H7 (cell line): ENCODE results near the gene ZC3H7B. TPM values are rescaled to one million over a fixed set of nuclear protein-coding genes. Genes with fewer than 3 reads are reported as not detected.

Experiments
- DNase-seq: peaks from one replicate; pipeline ENCODE4 v3.0.0; 2012
- H3K27me3 ChIP-seq: 2 replicates; pipeline ENCODE4 v1.6.0; 2011; ENCODE audit warnings: mild to moderate bottlenecking, low read length; ENCODE audit not compliant: control insufficient read depth, insufficient read depth
- H3K36me3 ChIP-seq: replicated peaks from 2 replicates; pipeline ENCODE4 v1.5.1; 2011; ENCODE audit warnings: low read length; ENCODE audit not compliant: control insufficient read depth, insufficient read depth
- H3K4me3 ChIP-seq: 2 replicates; pipeline ENCODE4 v1.5.1; 2011; ENCODE audit warnings: low read depth, mild to moderate bottlenecking, control low read depth, low read length, moderate library complexity; ENCODE audit not compliant: insufficient read depth
- total RNA-seq: library from RNA; depleted of rRNA; stranded (reverse); fragments of >200 nt; shearing (Covaris generic); gene quantifications from 2 replicates; pipeline ENCODE4 v1.2.3, GENCODE V29; 2014

The ZC3H7B gene
- total RNA-seq, 1 experiment from 2014 or later: 58.2 TPM

DNA sequence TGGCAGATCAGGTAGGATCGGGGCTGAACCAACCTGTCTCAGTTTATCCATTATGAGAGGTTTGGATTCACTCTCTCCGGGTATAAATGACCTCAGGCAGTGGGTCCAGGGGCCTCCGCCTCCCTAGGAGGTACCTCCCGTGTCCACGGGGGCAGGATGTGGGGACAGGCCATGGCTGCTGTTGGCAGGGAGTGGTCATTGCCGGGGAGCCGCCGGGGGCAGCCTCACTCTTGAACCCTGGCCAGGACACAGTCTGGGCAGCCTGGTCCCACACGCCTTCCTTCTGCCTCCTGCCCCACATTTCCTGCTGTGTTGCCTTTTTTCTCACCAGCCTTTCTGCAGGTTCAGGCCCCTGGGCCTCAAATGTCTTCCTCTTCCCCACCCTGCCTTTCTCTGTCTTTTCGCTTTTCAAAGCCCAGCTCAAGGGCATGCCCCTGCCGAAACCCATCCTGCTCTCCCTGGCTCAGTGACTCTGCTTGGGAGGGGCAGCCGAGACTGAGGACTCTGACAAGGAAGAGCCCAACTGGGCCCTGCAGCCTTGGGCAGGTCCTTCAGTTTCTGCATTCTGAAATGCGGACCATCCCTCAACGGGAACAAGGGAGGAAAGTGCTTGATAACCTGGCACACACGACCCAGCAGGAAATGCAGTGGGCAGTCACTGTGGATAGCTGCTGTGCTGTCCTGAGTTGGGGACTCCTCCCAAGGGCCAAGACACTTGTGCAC lies 31.1 kb downstream of the ZC3H7B start:
- H3K4me3 ChIP-seq: no peak overlapping the region
- peaks cover 30% of the 10 kb centered on the region for H3K36me3 ChIP-seq
- no peaks in the 10 kb centered on the region for H3K27me3 ChIP-seq
- DNase-seq: no peak

DNA sequence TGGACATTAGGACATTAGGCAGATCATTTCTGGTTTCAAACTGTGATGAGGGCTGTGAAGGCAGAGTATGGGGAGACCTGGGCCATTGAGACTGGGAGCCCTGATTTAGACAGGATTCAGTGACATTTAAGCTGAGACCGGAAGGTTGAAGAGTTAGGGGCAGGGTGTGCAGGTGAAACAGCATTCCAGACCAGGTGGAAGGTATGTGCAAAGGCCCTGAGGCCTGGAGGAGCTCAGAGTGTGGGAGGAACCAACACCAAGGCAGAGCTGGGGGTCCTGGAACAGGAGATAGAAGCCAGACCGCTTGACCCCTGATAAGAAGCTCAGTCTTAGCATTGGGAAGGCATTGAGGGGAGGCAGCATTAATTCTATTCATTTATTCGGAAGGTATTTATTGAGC lies 32.5 kb downstream of the ZC3H7B start:
- peaks cover 21% of the 10 kb centered on the region for H3K36me3 ChIP-seq
- no peak for DNase-seq

DNA sequence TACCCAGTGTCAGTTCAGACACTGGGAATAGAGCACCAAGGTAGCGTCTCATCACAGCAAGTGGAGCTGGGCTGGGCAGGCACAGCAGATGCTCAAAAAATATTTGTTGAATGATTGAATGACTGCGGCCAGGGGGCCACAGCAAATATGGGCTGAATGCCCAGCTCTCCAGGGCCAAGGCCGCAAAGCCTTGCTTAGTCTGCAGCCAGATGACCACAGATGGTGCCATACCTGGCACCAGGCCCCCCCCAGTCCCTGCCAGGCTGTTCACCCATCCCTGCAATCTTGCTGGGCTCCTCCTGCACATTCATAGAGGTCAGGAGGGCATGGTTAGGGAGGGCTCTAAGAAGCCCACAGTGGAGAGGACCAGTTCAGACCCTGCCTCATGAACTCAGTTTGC lies 32.9 kb downstream of the ZC3H7B start:
- peaks cover 21% of the 10 kb centered on the region for H3K36me3 ChIP-seq
- no peak overlapping the region for H3K4me3 ChIP-seq
- H3K27me3 ChIP-seq: no peaks in the 10 kb centered on the region
- DNase-seq: no peak

More for the DNA sequence above, 32.5 kb downstream of the ZC3H7B start:
- no peaks in the 10 kb centered on the region for H3K27me3 ChIP-seq
- H3K4me3 ChIP-seq: no peak overlapping the region

DNA sequence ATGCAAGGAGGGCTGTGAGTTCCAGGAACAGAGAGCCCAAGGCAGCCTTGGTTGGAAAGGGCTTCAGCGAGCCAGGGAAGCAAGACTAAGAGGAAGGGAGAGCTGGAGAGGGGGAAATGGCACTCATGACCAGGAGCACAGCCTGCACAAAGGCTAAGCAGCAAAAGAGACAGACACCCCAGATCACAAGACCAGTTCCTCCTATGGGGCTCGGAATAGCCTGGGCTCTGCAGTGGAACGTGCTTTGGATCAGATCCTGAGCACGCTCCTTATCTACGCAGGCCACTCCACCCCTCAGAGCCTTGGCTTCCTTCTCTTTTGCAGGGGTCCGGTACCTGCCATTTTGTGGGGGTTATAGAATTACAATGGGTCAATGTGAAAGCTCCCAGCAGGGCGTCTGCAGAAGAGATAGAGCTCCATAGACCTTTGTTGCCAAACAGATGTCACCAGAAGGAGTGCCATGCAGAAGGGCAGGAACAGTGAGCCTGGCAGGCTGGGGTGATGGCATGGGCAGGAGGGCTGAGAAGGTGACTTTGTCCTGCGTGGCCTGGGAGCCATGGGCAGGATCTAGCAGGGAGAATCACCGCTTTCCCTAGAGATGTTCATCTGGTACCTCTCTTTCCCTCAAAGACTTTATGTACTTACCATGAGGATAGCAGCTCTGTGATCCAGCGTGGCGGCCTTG lies 33.8 kb downstream of the ZC3H7B start:
- Histone ChIP-seq H3K27me3 (no peaks in the 10 kb centered on the region), H3K36me3 (peaks cover 21% of the 10 kb centered on the region), H3K4me3 (no peak overlapping the region)
- DNase-seq: no peak

DNA sequence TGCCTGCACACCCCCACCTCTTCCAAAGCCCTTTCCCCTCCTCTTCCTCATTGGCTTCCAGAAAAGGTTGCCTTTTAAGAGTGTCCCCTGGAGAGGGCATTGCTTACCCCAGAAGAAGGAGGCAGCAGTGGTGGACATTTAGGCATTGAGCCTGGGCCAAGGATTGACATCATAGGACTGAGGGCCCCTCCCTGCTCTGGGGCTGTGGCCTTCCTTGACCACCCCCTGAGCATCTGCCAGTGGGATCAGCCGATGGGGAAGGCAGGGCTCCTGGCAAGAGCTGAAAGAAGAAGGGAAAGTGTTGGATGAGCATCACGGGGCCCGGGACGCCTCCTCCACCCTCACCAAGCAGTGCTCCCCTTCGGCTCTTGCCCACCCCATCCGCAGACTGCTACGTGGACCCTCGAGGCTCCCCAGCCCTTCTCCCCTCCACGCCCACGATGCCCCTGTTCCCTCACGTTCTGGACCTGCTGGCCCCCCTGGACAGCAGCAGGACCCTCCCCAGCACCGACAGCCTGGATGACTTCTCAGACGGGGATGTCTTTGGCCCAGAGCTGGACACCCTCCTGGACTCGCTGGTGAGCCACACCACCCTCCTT lies 37.4 kb downstream of the ZC3H7B start:
- Histone ChIP-seq H3K27me3 (no peaks in the 10 kb centered on the region), H3K36me3 (peaks cover 17% of the 10 kb centered on the region), H3K4me3 (no peak overlapping the region)
- no peak for DNase-seq

DNA sequence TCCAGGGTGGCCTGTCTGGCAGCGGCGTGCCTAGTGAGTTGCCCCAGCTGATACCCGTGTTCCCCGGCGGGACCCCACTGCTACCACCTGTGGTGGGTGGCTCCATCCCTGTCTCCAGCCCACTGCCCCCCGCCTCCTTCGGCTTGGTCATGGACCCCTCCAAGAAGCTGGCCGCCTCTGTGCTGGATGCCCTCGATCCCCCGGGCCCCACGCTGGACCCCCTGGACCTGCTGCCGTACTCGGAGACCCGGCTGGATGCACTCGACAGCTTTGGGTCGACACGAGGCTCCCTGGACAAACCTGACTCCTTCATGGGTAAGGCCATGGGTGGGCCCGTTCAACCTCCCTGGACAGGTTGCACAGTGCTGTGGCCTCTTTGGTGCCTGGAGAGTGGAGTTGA lies 38.5 kb downstream of the ZC3H7B start:
- Histone ChIP-seq H3K4me3 (no peak overlapping the region), H3K36me3 (peaks cover 26% of the 10 kb centered on the region), H3K27me3 (no peaks in the 10 kb centered on the region)
- DNase-seq: no peak

DNA sequence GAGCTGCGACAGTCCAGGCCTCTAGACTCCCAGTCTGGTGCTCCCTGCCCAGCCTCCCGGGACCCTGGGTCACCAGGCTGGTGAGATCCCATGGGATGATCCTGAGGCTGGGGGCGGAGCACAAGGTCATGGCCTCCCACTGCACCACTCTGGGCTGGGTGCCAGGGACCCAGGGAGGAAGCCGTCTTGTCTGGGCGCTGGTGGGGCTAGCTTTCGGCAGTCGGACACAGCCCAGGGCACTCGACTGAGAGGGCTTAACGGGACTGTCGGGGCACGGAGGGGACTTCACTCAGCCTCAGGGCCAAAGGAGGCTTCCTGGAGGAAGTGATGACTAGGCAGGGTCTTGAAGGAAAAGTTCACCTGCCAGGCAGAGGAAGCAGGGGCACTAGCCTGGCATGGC lies 39.0 kb downstream of the ZC3H7B start:
- DNase-seq: no peak
- no peak overlapping the region for H3K4me3 ChIP-seq
- H3K27me3 ChIP-seq: no peaks in the 10 kb centered on the region
- H3K36me3 ChIP-seq: peaks cover 25% of the 10 kb centered on the region

DNA sequence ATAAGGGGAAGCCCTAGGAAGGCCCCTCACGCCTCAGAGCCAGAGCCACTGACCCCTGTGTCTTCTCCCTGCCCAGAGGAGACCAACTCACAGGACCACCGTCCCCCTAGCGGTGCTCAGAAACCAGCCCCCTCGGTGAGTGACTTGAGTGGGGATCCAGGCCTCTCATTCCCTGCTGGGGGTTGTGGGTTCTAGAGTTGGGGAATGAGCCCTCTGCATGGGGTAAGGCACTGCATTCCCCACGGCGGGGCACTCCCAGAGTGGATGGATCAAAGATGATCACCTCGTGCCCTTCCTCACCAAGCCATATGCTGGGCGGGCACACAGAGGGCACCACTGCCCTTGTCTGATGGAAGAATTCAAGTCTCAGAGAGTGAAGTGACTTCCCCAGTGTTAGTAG lies 39.7 kb downstream of the ZC3H7B start:
- Histone ChIP-seq H3K36me3 (peaks cover 28% of the 10 kb centered on the region), H3K4me3 (no peak overlapping the region), H3K27me3 (no peaks in the 10 kb centered on the region)
- DNase-seq: no peak

DNA sequence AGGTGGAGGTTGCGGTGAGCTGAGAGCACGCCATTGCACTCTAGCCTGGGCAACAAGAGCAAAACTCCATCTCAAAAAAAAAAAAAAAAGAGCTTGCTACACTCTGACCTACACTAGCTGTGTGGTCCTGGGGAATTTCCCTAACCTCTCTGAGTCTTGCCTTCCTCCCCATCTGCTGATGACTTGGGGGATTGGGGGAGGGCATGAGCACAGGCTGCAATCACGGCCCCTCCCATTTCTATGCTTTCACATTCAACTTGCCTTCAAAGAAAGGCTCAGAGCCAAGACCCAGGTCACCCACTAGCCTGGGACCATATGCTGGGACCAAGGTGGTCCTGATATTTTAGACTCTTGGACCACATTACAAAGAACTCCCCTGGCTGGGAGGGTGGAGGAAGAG lies 40.7 kb downstream of the ZC3H7B start:
- DNase-seq: no peak
- H3K27me3 ChIP-seq: no peaks in the 10 kb centered on the region
- peaks cover 34% of the 10 kb centered on the region for H3K36me3 ChIP-seq
- no peak overlapping the region for H3K4me3 ChIP-seq

DNA sequence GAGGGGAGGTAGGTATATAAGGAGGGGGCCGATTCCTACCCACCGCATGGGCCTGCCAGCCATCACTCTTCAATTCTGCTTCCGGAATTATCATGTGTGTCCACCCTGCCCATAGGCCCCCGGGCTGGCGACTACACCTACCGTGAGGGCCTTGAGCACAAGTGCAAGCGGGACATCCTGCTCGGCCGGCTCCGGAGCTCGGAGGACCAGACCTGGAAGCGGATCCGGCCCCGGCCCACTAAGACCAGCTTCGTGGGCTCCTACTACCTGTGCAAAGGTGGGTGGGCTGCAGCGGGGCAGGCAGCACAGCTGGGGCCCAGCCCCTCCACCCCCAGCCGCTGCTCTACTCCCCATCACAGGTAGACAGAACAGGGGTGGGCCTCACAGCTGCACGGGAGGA lies 42.0 kb downstream of the ZC3H7B start:
- Histone ChIP-seq H3K27me3 (no peaks in the 10 kb centered on the region), H3K36me3 (peaks cover 42% of the 10 kb centered on the region), H3K4me3 (no peak overlapping the region)
- DNase-seq: no peak

DNA sequence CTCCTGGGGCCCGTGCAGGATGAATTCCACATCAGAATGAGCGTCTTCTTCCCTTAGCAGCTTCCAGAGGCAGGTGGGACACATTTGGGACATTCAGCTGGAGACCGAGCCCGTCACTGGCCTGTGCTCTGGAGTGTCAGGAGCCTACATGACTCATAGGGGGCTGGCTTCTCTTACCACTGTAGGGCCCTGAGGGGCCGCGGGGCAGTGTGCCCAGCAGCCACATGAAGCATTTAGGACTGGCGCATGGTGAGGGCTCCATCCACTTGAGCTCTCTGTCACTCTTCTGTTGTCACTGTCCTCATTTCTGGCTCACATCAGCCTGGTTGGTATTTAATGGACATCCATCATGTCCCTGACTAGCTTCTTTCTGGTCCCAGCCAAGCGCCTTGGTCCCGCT lies 42.4 kb downstream of the ZC3H7B start:
- Histone ChIP-seq H3K4me3 (no peak overlapping the region), H3K36me3 (peaks cover 46% of the 10 kb centered on the region)

DNA sequence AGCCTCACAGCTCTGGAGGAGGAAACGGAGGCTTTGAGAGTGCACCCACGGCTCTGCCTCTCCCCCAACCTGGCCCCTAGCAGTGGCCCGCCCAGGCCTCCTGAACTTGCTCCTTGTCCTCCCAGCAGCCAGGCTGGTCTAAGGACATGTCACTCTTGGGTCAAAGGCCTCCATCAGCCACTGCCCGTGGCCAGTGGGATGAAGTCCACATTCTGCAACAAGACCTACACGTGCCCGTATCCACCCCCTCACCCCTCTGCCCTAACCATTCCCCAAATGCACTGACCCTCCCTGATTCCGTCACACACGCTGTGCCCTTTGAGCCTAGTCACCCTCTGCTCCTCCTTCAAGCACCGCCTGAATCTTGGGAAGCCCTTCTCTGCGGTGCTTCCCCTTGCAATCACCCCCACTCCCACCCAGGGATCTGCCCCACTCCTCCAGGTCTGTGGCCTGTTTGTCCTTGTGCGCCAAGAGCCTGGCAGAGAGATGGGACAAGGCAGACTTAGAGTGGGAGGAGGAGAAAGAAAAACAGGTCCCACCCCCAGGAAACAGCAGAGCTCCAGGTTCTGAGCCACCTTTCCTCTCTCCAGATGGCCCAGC lies 43.0 kb downstream of the ZC3H7B start:
- no peak for DNase-seq
- no peak overlapping the region for H3K4me3 ChIP-seq
- peaks cover 48% of the 10 kb centered on the region for H3K36me3 ChIP-seq
- no peaks in the 10 kb centered on the region for H3K27me3 ChIP-seq

More for the DNA sequence above, 42.4 kb downstream of the ZC3H7B start:
- no peak for DNase-seq
- H3K27me3 ChIP-seq: no peaks in the 10 kb centered on the region

DNA sequence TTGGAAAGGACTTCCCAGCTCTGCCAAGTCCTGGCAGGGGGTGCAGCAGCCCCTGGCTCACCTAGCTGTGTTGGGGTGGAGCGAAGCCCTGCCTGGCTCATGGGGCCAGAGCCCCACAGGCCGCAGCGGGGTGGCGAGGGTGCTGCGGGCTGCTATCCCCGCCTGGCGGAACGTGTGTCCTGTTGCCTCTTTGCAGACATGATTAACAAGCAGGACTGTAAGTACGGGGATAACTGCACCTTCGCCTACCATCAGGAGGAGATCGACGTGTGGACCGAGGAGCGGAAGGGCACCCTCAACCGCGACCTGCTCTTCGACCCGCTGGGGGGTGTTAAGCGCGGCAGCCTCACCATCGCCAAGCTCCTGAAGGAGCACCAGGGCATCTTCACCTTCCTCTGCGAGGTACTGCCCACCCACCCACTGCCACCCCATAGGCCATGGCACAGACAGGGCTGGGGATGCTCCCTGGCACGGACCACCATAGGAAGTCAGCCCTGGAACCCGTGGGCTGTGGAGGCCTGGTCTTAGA lies 44.5 kb downstream of the ZC3H7B start:
- no peak overlapping the region for H3K4me3 ChIP-seq
- DNase-seq: no peak
- H3K36me3 ChIP-seq: peaks cover 53% of the 10 kb centered on the region
- H3K27me3 ChIP-seq: no peaks in the 10 kb centered on the region

DNA sequence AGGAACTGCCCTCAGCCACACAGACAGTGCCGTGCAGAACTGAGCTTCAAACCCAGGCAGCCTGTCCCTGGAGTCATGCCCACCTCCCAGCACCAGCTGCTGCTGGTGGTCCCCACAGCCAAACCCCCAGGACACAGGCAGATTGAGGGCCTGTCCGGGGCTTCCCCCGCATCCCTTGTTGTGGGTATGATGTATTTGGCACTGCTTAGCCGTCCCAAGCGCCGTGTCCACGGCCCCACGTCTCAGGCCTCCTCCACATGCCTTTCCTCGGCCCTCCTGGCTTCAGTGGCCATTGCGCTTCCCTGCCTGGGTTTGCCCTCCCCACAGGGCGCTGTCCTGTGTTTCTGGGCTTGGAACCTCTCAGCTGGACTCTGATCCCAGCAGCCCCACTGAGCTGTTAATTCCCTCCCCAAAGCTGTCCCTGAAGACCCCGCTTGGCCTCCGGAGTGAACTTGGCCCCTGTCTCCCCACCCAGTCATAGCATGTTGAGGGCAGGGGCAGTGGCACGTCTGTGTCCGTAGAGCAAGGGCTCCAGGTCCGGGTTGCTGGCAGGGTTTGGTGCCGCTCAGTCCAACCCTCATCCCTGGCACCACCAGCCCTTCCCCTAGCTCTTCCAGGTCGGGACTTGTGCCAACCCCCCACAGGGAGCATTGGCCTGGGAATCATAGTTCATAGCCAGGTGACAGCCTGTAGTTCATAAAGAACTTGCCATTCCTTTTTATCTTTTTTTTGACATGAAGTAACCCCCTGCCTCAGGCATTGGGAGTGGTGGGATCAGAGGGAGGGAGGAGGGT lies 45.9 kb downstream of the ZC3H7B start:
- Histone ChIP-seq H3K4me3 (no peak overlapping the region), H3K36me3 (peaks cover 58% of the 10 kb centered on the region), H3K27me3 (no peaks in the 10 kb centered on the region)
- DNase-seq: no peak
